Peyer's patch (tissue), 4 donors: Measurements from ENCODE around the gene IL13RA1. TPM values are rescaled to one million over a fixed set of nuclear protein-coding genes. Genes with fewer than 3 reads are reported as not detected.
A peak's percentile ranks its signal among the peaks of the same experiment; 100 is the strongest.
"Not testable (repeated sequence)": the region's sequence is repeated elsewhere in the genome, so short reads cannot be mapped to it uniquely, and the experiment has no call there.

Experiments used
- DNase-seq, 3 donors: peaks; one replicate each; pipeline ENCODE4 v3.0.0-alpha.2; 2017 to 2019
- H3K27ac ChIP-seq, 4 donors: fragments of 200-600 bp; sonication (generic); one replicate each; pipeline ENCODE4 v1.5.1; 2016 to 2019
- H3K27me3 ChIP-seq, 2 donors: fragments of 200-600 bp; sonication (generic); one replicate each; pipeline ENCODE4 v1.5.1; 2019
- H3K36me3 ChIP-seq, 3 donors: fragments of 200-600 bp; sonication (generic); one replicate each; pipeline ENCODE4 v1.5.1; 2016 to 2019
- H3K4me1 ChIP-seq, 4 donors: fragments of 200-600 bp; sonication (generic); one replicate each; pipeline ENCODE4 v1.5.1; 2016 to 2019
- H3K4me3 ChIP-seq, 4 donors: fragments of 200-600 bp; sonication (generic); 1 replicate in 3 of 4; 2 replicates in 1 of 4; pipeline ENCODE4 v1.5.1; 2016 to 2019; ENCODE audit warnings: mild to moderate bottlenecking in 1 of 4
- H3K9me3 ChIP-seq, 4 donors: fragments of 200-600 bp; sonication (generic); one replicate each; pipeline ENCODE4 v1.5.1; 2016 to 2019; ENCODE audit warnings: mild to moderate bottlenecking in 1 of 4
- POLR2A ChIP-seq, 2 donors: fragments of 450-650 bp; IDR thresholded peaks; one replicate each; pipeline ENCODE4 v1.5.1; 2017; ENCODE audit warnings: antibody characterized with exemption in 2 of 2, mild to moderate bottlenecking in 2 of 2, moderate library complexity in 2 of 2
- total RNA-seq, 4 donors: library from RNA; depleted of rRNA; stranded (reverse); fragments of >200 nt; gene quantifications; one replicate each; pipeline ENCODE4 v1.1.0, GENCODE V29; 2016
- TF ChIP-seq, protein P1 (sequence below), 6 experiments: fragments of 450-650 bp in 4 of 6; fragments of 200-600 bp in 2 of 6; sonication (generic) in 1 of 6; IDR thresholded peaks; one replicate each; pipeline ENCODE4 v1.5.1; 2017 to 2019; ENCODE audit warnings: antibody characterized with exemption in 6 of 6, mild to moderate bottlenecking in 3 of 6, moderate library complexity in 1 of 6

The IL13RA1 gene
- total RNA-seq, 4 donors from 2014 or later: 38.0 to 98.3 (median 63.0) TPM

- Histone ChIP-seq H3K4me1 (peaks cover 0 to 9% (median 0%) of the 10 kb centered on the region in 4 donors), H3K9me3 (no peaks in the 10 kb centered on the region), H3K4me3 (no peak overlapping the region), H3K27ac (peak overlapping the region in 2 of 4 donors; percentile 55 to 99), H3K36me3 (no peaks in the 10 kb centered on the region), H3K27me3 (no peaks in the 10 kb centered on the region)
- no peak for TF ChIP-seq POLR2A (IDR thresholded peaks at IDR 0.05)
- TF ChIP-seq, protein P1, sequence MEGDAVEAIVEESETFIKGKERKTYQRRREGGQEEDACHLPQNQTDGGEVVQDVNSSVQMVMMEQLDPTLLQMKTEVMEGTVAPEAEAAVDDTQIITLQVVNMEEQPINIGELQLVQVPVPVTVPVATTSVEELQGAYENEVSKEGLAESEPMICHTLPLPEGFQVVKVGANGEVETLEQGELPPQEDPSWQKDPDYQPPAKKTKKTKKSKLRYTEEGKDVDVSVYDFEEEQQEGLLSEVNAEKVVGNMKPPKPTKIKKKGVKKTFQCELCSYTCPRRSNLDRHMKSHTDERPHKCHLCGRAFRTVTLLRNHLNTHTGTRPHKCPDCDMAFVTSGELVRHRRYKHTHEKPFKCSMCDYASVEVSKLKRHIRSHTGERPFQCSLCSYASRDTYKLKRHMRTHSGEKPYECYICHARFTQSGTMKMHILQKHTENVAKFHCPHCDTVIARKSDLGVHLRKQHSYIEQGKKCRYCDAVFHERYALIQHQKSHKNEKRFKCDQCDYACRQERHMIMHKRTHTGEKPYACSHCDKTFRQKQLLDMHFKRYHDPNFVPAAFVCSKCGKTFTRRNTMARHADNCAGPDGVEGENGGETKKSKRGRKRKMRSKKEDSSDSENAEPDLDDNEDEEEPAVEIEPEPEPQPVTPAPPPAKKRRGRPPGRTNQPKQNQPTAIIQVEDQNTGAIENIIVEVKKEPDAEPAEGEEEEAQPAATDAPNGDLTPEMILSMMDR (IDR thresholded peaks at IDR 0.05): no peak
- DNase-seq: peak in 1 of 3 donors; percentile 47
These were observed 2.6 kb upstream of the IL13RA1 start for GRCh38 chrX:118724775-118725174.

DNA sequence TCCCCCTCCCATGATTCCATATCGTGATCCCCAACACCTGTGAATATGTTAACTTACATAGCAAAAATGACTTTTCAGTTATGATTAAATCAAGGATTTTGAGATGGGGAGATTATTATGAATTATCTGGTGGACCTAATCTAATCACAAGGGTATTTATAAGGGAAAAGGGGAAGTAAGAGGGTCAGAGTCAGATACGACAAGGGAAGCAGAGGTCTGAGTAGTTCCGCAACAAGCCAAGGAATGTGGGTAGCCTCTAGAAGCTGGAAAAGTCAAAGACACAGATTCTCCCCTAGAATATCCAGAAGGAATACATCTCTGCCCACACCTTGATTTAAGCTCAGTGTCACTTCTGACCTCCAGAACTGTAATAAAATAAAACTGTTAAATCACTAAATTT lies 1.0 kb upstream of the IL13RA1 start:
- DNase-seq: no peak
- H3K4me1 ChIP-seq: peaks cover 0 to 9% (median 0%) of the 10 kb centered on the region in 4 donors
- peak overlapping the region; percentile 36 to 99 (median 87) for H3K27ac ChIP-seq
- H3K27me3 ChIP-seq: no peaks in the 10 kb centered on the region
- no peaks in the 10 kb centered on the region for H3K9me3 ChIP-seq
- H3K36me3 ChIP-seq: no peaks in the 10 kb centered on the region
- TF ChIP-seq, protein P1 (IDR thresholded peaks at IDR 0.05): no peak
- no peak for TF ChIP-seq POLR2A (IDR thresholded peaks at IDR 0.05)
- H3K4me3 ChIP-seq: peak overlapping the region in 2 of 4 donors; percentile 81 to 86

- Histone ChIP-seq H3K36me3 (no peaks in the 10 kb centered on the region), H3K4me1 (peaks cover 0 to 9% (median 0%) of the 10 kb centered on the region in 4 donors), H3K4me3 (peak overlapping the region; percentile 56 to 86 (median 71)), H3K9me3 (no peaks in the 10 kb centered on the region), H3K27me3 (no peaks in the 10 kb centered on the region), H3K27ac (peak overlapping the region; percentile 79 to 99 (median 94))
- TF ChIP-seq, protein P1 (IDR thresholded peaks at IDR 0.05): no peak
- TF ChIP-seq POLR2A (IDR thresholded peaks at IDR 0.05): peak in 1 of 2 donors; percentile 41
- DNase-seq: peak in 2 of 3 donors; percentile 60 to 75
These were observed 407 bp downstream of the IL13RA1 start for GRCh38 chrX:118727686-118728339.

DNA sequence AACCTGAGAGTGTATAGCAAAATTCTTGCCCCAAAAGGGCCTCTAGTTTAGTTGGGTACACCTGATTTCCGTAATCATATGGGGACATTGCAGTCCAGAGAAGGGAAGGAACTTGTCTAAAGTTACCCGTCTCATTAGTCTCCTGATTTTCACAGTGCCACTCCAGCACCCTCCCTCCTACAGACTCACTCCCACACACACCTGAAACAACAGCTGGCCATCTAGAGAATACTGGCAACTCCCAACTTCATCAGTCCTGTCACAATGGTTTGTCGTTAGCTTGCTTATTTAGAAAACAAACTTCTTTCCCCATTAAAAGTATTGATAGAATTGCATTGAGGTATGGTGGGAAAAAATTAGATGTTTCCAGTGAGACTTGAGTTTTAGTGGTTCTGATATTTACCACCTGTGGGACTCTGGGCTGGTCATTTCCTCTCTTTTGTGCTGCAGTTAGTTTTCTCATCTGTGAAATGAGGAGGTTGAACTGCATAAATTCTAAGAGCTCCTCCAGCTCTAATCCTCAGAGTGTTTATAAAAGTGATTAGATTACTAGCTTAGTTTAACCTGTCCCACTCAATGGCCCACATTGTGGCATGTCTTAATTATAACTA lies 1.7 kb downstream of the IL13RA1 start:
- Histone ChIP-seq H3K36me3 (no peaks in the 10 kb centered on the region), H3K4me1 (peaks cover 0 to 9% (median 0%) of the 10 kb centered on the region in 4 donors), H3K27ac (peak overlapping the region in 1 of 4 donors; percentile 79), H3K9me3 (no peaks in the 10 kb centered on the region), H3K4me3 (peak overlapping the region in 2 of 4 donors; percentile 81 to 86), H3K27me3 (no peaks in the 10 kb centered on the region)
- DNase-seq: no peak
- TF ChIP-seq, protein P1 (IDR thresholded peaks at IDR 0.05): no peak
- no peak for TF ChIP-seq POLR2A (IDR thresholded peaks at IDR 0.05)

GRCh38 chrX:118730500-118731247 lies 3.3 kb downstream of the IL13RA1 start:
- DNase-seq: no peak
- TF ChIP-seq POLR2A (IDR thresholded peaks at IDR 0.05): no peak
- TF ChIP-seq, protein P1 (IDR thresholded peaks at IDR 0.05): no peak
- Histone ChIP-seq H3K9me3 (no peaks in the 10 kb centered on the region), H3K4me1 (peaks cover 0 to 4% (median 0%) of the 10 kb centered on the region in 4 donors), H3K36me3 (no peaks in the 10 kb centered on the region), H3K4me3 (peak overlapping the region in 1 of 4 donors; percentile 10), H3K27me3 (no peaks in the 10 kb centered on the region), H3K27ac (peak overlapping the region in 3 of 4 donors; percentile 17 to 35 (median 22))

DNA sequence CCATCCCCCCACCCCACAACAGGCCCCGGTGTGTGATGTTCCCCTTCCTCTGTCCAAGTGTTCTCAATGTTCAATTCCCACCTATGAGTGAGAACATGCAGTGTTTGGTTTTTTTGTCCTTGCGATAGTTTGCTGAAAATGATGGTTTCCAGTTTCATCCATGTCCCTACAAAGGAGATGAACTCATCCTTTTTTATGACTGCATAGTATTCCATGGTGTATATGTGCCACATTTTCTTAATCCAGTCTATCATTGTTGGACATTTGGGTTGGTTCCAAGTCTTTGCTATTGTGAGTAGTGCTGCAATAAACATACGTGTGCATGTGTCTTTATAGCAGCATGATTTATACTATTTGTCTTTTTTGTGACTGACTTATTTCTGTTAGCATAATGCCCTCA lies 5.1 kb downstream of the IL13RA1 start:
- DNase-seq, H3K4me1 ChIP-seq: not testable (repeated sequence)

More for the DNA sequence above, 5.1 kb downstream of the IL13RA1 start:
- H3K36me3 ChIP-seq, H3K27me3 ChIP-seq, H3K4me3 ChIP-seq, H3K9me3 ChIP-seq, H3K27ac ChIP-seq: not testable (repeated sequence)
